Calu3 (cell line): ENCODE results near the gene ZNF532. TPM values are rescaled to one million over a fixed set of nuclear protein-coding genes. Genes with fewer than 3 reads are reported as not detected.

Experiments
- BruUV-seq: library from RNA; stranded (reverse); fragments of 400-500 nt; replicated peaks from 2 replicates; lab custom pipeline; 2021; lab: Mats Ljungman, UMichigan
- CTCF ChIA-PET: fragments of 300-600 bp; sonication (Branson Sonifier 250); formaldehyde crosslinking; loops from one replicate; lab custom pipeline; 2022; ENCODE audit warnings: antibody characterized with exemption; lab: Charles Lee
- DNase-seq: peaks from one replicate; pipeline ENCODE4 v3.0.0; 2022
- H3K27ac Mint-ChIP-seq: one replicate; pipeline ENCODE4 v1.8.0; 2022; ENCODE audit warnings: mixed read lengths; ENCODE audit not compliant: unreplicated experiment
- H3K27me3 Mint-ChIP-seq: one replicate; pipeline ENCODE4 v1.8.0; 2022; ENCODE audit warnings: mixed read lengths; ENCODE audit not compliant: unreplicated experiment
- H3K36me3 Mint-ChIP-seq: one replicate; pipeline ENCODE4 v1.8.0; 2022; ENCODE audit warnings: mild to moderate bottlenecking, moderate library complexity, mixed read lengths; ENCODE audit not compliant: insufficient read depth, unreplicated experiment
- H3K4me1 Mint-ChIP-seq: one replicate; pipeline ENCODE4 v1.8.0; 2022; ENCODE audit warnings: mild to moderate bottlenecking, low read depth, mixed read lengths; ENCODE audit not compliant: unreplicated experiment
- H3K4me3 Mint-ChIP-seq: one replicate; pipeline ENCODE4 v1.8.0; 2022; ENCODE audit warnings: mild to moderate bottlenecking, low read depth, moderate library complexity, mixed read lengths; ENCODE audit not compliant: unreplicated experiment
- H3K9me3 Mint-ChIP-seq: one replicate; pipeline ENCODE4 v1.8.0; 2022; ENCODE audit warnings: low read depth, mixed read lengths; ENCODE audit not compliant: unreplicated experiment
- intact Hi-C: fragments of 100-400 bp; cut with micrococcal nuclease; formaldehyde crosslinking; loops from one replicate; pipeline ENCODE4 v1.10.0; 2022; ENCODE audit not compliant: unreplicated experiment
- total RNA-seq: library from RNA; stranded (reverse); gene quantifications from 2 replicates; pipeline ENCODE4 v1.2.3, GENCODE V29; 2022
- TF ChIP-seq, protein P1 (sequence below): fragments of 200-600 bp; IDR thresholded peaks from one replicate; pipeline ENCODE4 v1.8.0; 2022; ENCODE audit warnings: antibody characterized with exemption; ENCODE audit not compliant: unreplicated experiment

The ZNF532 gene
- total RNA-seq, 1 experiment from 2014 or later = 150 TPM

DNA sequence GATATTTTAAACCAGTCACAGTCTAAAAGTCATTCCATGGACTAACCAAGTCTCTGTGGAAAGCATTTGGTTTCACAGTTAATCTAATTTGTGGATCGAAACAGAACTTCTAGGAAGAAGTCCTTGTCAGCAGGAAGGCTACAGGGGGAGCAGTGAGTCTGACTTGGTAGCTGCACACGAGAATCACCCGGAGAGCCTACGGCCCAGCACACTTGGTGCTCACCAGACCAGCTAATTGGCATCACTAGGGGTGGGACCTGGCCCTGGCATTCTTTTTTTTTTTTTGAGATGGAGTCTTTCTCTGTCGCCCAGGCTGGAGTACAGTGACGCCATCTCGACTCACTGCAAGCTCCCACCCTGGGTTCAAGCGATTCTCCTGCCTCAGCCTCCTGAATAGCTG, 97.7 kb downstream of the ZNF532 start:
- Mint-ChIP-seq H3K4me1 (peaks cover 5% of the 10 kb centered on the region), H3K27ac (no peak overlapping the region), H3K27me3 (no peaks in the 10 kb centered on the region), H3K9me3 (no peaks in the 10 kb centered on the region), H3K4me3 (no peak overlapping the region), H3K36me3 (peaks cover 52% of the 10 kb centered on the region)
- intact Hi-C loops = no loop called here
- BruUV-seq = no TSS peak
- TF ChIP-seq, protein P1, sequence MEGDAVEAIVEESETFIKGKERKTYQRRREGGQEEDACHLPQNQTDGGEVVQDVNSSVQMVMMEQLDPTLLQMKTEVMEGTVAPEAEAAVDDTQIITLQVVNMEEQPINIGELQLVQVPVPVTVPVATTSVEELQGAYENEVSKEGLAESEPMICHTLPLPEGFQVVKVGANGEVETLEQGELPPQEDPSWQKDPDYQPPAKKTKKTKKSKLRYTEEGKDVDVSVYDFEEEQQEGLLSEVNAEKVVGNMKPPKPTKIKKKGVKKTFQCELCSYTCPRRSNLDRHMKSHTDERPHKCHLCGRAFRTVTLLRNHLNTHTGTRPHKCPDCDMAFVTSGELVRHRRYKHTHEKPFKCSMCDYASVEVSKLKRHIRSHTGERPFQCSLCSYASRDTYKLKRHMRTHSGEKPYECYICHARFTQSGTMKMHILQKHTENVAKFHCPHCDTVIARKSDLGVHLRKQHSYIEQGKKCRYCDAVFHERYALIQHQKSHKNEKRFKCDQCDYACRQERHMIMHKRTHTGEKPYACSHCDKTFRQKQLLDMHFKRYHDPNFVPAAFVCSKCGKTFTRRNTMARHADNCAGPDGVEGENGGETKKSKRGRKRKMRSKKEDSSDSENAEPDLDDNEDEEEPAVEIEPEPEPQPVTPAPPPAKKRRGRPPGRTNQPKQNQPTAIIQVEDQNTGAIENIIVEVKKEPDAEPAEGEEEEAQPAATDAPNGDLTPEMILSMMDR = no peak
- DNase-seq = no peak
- CTCF ChIA-PET = no interaction called here

DNA sequence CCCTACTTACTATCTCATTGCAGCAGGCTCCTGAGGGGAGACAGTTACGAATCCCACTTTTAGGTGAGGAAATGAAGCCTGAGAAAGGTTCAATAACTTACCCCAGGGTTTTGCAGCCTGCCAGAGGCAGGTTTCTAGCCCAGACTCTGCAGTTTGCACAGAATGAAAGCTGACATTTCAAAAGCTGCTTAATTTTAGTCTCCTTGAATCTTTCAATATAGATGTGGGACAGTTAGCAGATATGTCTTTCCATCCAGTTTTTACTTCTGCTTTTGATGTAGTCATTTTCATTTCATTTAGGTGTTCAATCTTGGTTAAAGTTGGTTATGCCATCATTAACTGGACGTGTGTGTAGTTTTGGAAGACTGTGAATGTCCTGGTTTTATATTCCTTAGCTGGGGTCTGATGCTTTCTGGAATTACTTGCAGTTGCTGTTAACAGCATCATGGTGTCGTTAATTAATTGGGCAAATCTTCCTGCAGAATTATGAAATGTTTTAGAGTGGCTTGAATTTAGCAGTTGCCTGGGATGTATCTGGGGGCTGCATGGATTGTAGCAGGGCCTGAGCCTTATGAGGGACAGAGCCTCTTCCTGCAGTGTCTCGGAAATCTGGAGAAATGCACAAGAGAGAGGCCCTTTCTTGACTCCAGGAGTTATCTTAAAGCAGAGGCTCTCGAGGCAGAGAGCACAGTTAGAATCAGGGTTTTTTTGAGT, 100.8 kb downstream of the ZNF532 start:
- H3K9me3 Mint-ChIP-seq = no peaks in the 10 kb centered on the region
- intact Hi-C loops = no loop called here
- CTCF ChIA-PET = interaction anchor here (1.4 kb wide), 1 partner anchor 9 kb away, joined by 3 read pairs; no protein-coding TSS in a partner anchor
- peaks cover 5% of the 10 kb centered on the region for H3K4me1 Mint-ChIP-seq
- H3K27ac Mint-ChIP-seq = no peak overlapping the region
- no peak overlapping the region for H3K4me3 Mint-ChIP-seq
- TF ChIP-seq, protein P1 = no peak
- H3K36me3 Mint-ChIP-seq = peaks cover 45% of the 10 kb centered on the region
- no peaks in the 10 kb centered on the region for H3K27me3 Mint-ChIP-seq
- BruUV-seq = no TSS peak
- no peak for DNase-seq

GRCh38 chr18:58966005-58966677, 101.5 kb downstream of the ZNF532 start:
- H3K9me3 Mint-ChIP-seq = no peaks in the 10 kb centered on the region
- no peak overlapping the region for H3K4me3 Mint-ChIP-seq
- H3K27me3 Mint-ChIP-seq = no peaks in the 10 kb centered on the region
- H3K36me3 Mint-ChIP-seq = peaks cover 41% of the 10 kb centered on the region
- no TSS peak for BruUV-seq
- intact Hi-C loops = no loop called here
- CTCF ChIA-PET = interaction anchor here (1.4 kb wide), 1 partner anchor 9 kb away, joined by 3 read pairs; no protein-coding TSS in a partner anchor
- peaks cover 5% of the 10 kb centered on the region for H3K4me1 Mint-ChIP-seq
- no peak overlapping the region for H3K27ac Mint-ChIP-seq
- TF ChIP-seq, protein P1 = no peak
- no peak for DNase-seq

- no peaks in the 10 kb centered on the region for H3K4me1 Mint-ChIP-seq
- no peaks in the 10 kb centered on the region for H3K9me3 Mint-ChIP-seq
- no peaks in the 10 kb centered on the region for H3K27me3 Mint-ChIP-seq
- H3K4me3 Mint-ChIP-seq = no peak overlapping the region
- BruUV-seq = no TSS peak
- intact Hi-C loops = no loop called here
- CTCF ChIA-PET = interaction anchor here (1.4 kb wide), 1 partner anchor 8 kb away, joined by 3 read pairs; no protein-coding TSS in a partner anchor
- no peak for DNase-seq
- TF ChIP-seq, protein P1 = no peak
- no peak overlapping the region for H3K27ac Mint-ChIP-seq
- peaks cover 36% of the 10 kb centered on the region for H3K36me3 Mint-ChIP-seq
These were observed 102.0 kb downstream of the ZNF532 start for GRCh38 chr18:58966704-58967103.
